Large intestine (tissue), 3 donors: ENCODE results near the gene NHEJ1. TPM values are rescaled to one million over a fixed set of nuclear protein-coding genes. Genes with fewer than 3 reads are reported as not detected.

Experiments used
- DNase-seq, 2 donors: peaks; one replicate each; pipeline versions ENCODE4 v3.0.0 to v3.0.0-alpha.2; 2013
- H3K27ac ChIP-seq: one replicate; pipeline ENCODE4 v1.5.1; 2013; ENCODE audit warnings: low read length
- H3K27me3 ChIP-seq: 2 replicates; pipeline ENCODE4 v1.6.1; 2013; ENCODE audit warnings: low read length; ENCODE audit not compliant: control insufficient read depth, insufficient read depth
- H3K36me3 ChIP-seq: 2 replicates; pipeline ENCODE4 v1.6.1; 2013; ENCODE audit warnings: low read length; ENCODE audit not compliant: control insufficient read depth, insufficient read depth
- H3K4me1 ChIP-seq: one replicate; pipeline ENCODE4 v1.6.1; 2013; ENCODE audit warnings: low read length; ENCODE audit not compliant: control insufficient read depth, insufficient read depth
- H3K4me3 ChIP-seq: one replicate; pipeline ENCODE4 v1.5.1; 2013; ENCODE audit warnings: low read length
- H3K9me3 ChIP-seq: one replicate; pipeline ENCODE4 v1.6.1; 2013; ENCODE audit warnings: mild to moderate bottlenecking, low read depth, low read length, moderate library complexity; ENCODE audit not compliant: control insufficient read depth
- whole genome bisulfite sequencing: methylation state at CpG from one replicate; pipeline ENCODE4 v1.1.5; 2013; ENCODE audit warnings: low lambda C conversion rate; ENCODE audit not compliant: insufficient coverage; 5-methylcytosine and 5-hydroxymethylcytosine counted together
- polyA plus RNA-seq: library from polyadenylated mRNA; unstranded; fragments of 120-200 nt; gene quantifications from one replicate; pipeline ENCODE4 v1.2.1, GENCODE V29; 2013

NHEJ1 gene
- polyA plus RNA-seq, 1 donor, result 33.9 TPM

DNA sequence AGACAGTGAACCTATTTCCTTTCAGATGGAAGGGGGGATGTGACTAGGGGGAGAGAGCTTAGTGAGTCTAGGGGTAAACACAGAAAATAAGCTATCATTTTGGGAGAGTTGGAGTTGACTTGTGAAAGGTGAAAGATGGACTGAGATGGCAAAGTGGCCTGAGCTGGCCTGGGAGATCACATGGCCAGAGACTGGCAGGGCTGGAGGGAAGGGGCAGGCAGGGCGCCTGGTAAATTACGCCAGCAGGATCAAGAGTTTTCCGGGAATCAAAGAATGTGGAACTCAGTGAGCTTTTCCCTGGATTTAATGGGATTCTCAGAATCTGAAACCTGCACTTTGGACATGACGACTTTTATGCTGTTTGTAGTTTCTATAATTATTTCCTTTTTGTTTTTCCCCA is 118.5 kb downstream of the NHEJ1 start:
- Histone ChIP-seq H3K9me3 (no peaks in the 10 kb centered on the region), H3K27ac (peak overlapping the region; percentile 18), H3K4me3 (no peak overlapping the region), H3K36me3 (no peaks in the 10 kb centered on the region), H3K27me3 (peaks cover 6% of the 10 kb centered on the region), H3K4me1 (peaks cover 35% of the 10 kb centered on the region)
- WGBS, result no CpG with 5 or more reads among the region's 4 CpGs
- no peak for DNase-seq

DNA sequence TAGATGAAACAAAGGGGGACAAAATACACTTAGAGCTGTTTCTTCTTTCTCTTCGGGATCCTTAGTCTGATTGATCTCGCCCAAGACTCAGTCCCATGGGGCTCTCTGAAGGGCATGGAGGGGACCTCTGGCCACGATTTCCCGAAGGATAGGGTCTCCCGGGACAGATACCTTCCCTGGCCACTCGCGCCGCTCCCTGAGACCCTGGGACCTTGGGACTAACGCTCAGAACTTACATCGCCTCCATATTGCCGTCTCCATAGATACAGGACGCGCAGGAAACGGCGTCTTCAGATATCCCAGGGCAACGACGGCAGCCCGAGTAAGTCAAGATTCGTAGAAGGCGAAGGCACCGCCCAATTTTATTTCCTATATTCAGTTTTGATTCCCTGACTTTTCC is 119.4 kb downstream of the NHEJ1 start, which contains the start of gene CFAP65:
Gene CFAP65, minus strand, starts transcription at position 265 of the 400 bp plus-strand sequence. CDS start 2,468 bp downstream, outside the sequence.
- peaks cover 6% of the 10 kb centered on the region for H3K27me3 ChIP-seq
- peak within 1 kb of the TSS; percentile 17 for H3K4me3 ChIP-seq
- no peaks in the 10 kb centered on the region for H3K9me3 ChIP-seq
- no peaks in the 10 kb centered on the region for H3K36me3 ChIP-seq
- no CpG with 5 or more reads among the region's 21 CpGs for WGBS
- H3K27ac ChIP-seq, result peak within 1 kb of the TSS; percentile 18
- peaks cover 35% of the 10 kb centered on the region for H3K4me1 ChIP-seq
- peak; percentile 34 to 61 for DNase-seq

DNA sequence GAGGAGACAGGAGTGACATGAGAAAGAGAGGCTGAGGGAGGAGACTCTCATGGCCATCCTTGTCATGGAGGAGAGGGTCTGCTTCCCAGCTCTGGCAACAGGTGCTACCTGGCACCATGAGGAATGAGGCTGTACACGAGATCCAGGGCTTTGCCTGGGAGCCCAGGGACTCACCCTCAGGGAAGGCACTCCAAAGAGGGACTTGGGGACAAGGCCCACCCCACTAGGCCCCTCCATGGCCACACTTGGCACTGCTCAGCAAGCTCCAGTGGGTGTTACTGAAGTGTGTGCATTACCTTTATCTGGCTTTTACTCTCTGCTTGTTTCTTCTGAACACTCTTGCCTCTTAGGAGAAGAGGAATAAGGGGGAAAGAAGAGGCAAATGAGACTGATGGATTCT is 122.0 kb downstream of the NHEJ1 start:
- Histone ChIP-seq H3K9me3 (no peaks in the 10 kb centered on the region), H3K27me3 (peaks cover 6% of the 10 kb centered on the region), H3K4me3 (no peak overlapping the region), H3K4me1 (peaks cover 34% of the 10 kb centered on the region), H3K36me3 (no peaks in the 10 kb centered on the region), H3K27ac (no peak overlapping the region)
- WGBS, result no CpG with 5 or more reads among the region's 1 CpG
- DNase-seq, result no peak

DNA sequence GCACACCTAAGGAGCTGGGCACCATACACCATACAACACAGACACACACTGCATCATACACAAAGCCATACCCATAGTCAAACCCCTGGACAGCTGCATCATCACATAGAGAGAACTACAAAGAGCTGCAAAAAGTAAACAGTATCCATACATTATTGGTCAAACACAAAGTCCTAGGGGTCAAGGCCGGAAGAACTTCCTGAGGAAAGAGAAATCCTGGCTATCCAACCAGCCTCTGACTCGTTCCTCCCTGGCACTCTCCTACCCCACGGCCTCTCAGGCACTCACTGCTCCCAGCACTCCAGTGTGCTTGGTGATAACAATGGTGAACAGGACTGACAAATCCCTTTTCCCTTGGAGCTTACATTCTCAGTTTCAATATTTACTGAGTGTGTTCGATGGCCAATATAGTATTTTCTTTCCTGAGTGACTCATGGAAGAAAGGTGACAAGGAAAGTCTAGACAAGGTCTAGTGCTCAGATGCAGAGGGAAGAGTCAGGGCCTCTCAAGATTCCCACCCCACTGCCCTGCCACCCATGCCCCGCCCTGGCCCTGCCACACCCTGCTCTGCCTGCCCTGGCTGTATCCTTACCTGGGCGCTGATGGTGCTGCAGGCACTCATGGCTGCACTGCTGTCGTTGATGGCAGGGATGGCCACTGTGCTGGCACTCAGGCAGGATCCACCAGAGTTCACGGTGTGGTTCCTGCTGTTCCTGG is 122.7 kb downstream of the NHEJ1 start:
- Histone ChIP-seq H3K9me3 (no peaks in the 10 kb centered on the region), H3K4me1 (peaks cover 28% of the 10 kb centered on the region), H3K27ac (no peak overlapping the region), H3K36me3 (no peaks in the 10 kb centered on the region), H3K4me3 (no peak overlapping the region), H3K27me3 (peaks cover 6% of the 10 kb centered on the region)
- WGBS, result no CpG with 5 or more reads among the region's 8 CpGs
- peak in 1 of 2 donors; percentile 56 for DNase-seq

DNA sequence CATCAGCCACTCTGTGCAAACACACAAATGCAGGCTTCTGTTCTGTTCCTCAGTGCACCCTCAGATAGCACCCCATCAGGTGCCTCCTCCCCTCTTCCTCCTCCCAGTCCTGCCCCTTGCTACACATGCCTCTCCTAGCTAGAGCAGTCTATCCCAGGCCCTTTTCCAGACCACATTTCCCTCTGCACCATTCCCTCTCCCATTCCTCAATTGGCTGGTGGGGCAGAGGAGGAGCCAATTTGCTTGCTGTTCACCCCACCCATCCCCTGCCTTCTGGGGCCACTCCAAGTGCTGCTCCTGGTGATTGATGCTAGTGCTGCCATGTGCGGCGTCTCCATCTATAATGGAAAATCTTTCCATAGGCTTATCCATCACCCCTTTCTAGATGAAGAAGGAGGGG is 124.7 kb downstream of the NHEJ1 start:
- H3K36me3 ChIP-seq, result no peaks in the 10 kb centered on the region
- WGBS, result no CpG with 5 or more reads among the region's 2 CpGs
- H3K4me3 ChIP-seq, result no peak overlapping the region
- DNase-seq, result no peak
- no peaks in the 10 kb centered on the region for H3K9me3 ChIP-seq
- peaks cover 12% of the 10 kb centered on the region for H3K4me1 ChIP-seq
- no peak overlapping the region for H3K27ac ChIP-seq
- peaks cover 12% of the 10 kb centered on the region for H3K27me3 ChIP-seq

DNA sequence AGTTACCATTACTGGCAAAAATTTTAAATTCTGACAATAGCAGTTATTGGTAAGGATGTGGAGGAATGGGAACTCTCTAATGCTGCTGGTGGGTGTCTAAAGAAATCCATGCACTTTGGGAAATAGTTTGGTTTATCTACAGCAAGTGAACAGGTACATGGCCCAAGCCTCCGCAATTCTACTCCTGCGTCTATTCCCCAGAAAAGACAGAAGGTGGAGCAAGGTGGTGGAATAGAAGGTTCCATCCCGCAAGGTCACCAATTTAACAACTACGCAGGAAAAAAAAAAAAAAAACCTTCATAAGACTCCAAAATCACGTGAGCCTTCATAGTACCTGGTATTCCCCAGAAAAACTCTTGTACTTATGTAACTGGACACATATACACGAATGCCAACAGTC is 125.8 kb downstream of the NHEJ1 start:
- Histone ChIP-seq H3K4me1 (peaks cover 12% of the 10 kb centered on the region), H3K4me3 (no peak overlapping the region), H3K36me3 (no peaks in the 10 kb centered on the region), H3K27me3 (peaks cover 6% of the 10 kb centered on the region), H3K27ac (no peak overlapping the region), H3K9me3 (no peaks in the 10 kb centered on the region)
- no CpG with 5 or more reads among the region's 6 CpGs for WGBS
- DNase-seq, result peak in 1 of 2 donors; percentile 17

DNA sequence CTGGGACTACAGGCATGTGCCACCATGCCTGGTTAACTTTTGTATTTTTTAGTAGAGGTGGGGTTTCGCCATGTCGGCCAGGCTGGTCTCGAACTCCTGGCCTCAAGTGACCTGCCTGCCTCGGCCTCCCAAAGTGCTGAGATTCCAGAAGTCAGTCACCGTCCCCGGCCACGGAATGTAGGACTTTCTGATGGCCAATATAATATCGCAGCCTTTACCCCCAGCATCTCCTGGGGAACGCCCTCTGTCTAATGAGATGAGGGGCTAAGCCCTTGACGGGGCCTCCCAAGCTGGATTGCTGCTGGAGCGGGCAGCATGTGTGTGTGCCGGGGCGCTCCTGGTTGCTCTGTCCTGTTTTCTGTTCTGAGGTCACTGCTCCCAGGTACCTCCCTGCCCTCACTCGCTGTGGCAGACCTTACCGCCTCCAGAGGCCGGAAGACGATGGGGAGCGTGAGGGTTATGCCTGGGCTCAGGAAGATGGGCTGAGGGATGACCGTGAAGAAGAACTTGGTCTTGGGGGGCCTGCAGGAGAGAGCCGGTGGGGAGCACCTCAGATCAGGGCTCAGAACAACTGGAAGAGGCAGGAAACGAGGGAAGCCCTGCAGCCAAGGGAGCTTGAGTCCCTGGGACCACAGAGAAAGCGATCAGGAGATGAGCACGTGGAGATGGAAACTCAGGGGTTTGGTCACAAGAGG is 128.4 kb downstream of the NHEJ1 start:
- 86% methylated on average over 1 of the region's 23 CpGs for WGBS
- no peaks in the 10 kb centered on the region for H3K9me3 ChIP-seq
- H3K4me1 ChIP-seq, result no peaks in the 10 kb centered on the region
- H3K27me3 ChIP-seq, result peaks cover 6% of the 10 kb centered on the region
- no peaks in the 10 kb centered on the region for H3K36me3 ChIP-seq
- DNase-seq, result no peak
- H3K4me3 ChIP-seq, result no peak overlapping the region
- H3K27ac ChIP-seq, result no peak overlapping the region

DNA sequence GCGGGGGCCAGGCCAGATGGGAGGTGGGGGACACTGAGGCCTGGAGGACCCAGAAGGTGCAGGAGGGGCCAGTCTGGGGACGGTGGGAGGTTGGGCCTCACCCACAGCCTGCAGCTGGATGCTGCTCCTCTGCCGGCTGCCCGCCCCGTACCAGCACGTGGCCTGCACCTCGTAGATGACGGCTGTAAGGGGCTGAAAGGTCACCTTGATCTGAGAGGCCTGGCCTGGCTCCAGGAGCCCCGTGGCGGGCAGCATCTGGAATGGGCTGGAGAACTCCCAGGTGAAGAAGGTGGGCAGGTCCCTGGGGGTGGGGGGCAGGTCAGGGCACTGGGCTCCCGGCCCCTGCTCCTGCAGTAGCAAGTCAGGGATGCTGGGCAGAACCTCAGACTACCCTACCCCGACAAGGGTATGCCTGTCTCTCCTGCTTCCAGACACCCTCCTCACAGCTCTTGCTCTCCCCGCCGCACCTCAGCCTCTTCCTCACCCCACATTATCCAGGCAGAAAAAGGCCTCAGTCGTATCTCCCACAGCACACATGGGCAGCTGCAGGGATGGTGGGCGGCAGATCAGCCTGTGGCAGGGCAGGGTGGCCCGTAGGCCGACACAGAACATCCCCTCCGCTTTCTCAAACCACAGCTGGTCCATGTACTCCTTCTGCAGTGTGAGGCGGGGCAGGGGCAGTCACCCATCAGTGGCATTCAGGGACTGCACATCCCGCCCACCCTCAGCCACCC is 129.4 kb downstream of the NHEJ1 start:
- Histone ChIP-seq H3K9me3 (no peaks in the 10 kb centered on the region), H3K4me1 (no peaks in the 10 kb centered on the region), H3K4me3 (no peak overlapping the region), H3K36me3 (no peaks in the 10 kb centered on the region), H3K27ac (no peak overlapping the region), H3K27me3 (peaks cover 6% of the 10 kb centered on the region)
- DNase-seq, result no peak
- WGBS, result no CpG with 5 or more reads among the region's 21 CpGs

DNA sequence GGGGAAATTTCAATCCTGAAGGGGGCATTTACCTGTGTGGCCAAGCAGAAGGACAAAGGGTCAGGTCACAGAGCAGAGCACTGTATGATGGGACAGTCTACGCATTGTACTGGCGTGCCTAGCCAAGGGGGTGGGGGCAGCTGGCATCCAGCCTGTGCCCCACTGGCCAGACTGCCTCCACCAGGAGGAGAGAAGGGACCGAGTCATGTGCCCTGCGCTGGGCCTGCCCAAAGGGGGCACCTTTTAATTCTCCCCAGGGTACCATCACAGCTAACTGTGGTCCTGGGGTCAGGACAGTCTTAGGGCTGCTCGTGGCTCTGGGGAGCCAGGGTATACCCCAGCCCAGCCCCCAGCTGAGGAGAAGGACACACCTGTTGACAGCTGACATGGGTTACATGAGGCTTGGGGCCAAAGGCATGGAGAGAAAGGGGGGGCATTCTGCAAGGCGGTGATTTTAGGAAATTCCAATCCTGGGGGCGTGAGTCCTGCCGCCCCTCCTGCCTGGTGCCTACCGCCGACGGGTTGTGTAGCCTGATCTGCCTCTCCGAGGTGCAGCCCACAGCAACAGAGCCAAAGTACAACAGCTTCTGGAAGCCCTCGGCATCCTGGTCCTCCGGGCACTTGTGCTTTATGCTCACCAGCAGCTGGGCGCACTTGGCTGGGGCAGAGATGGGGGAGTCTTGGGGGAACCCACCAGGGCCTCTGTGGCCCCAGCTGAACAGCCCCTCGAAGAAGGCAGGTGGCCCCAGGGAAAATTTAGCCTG is 130.3 kb downstream of the NHEJ1 start:
- WGBS, result no CpG with 5 or more reads among the region's 16 CpGs
- Histone ChIP-seq H3K9me3 (no peaks in the 10 kb centered on the region), H3K27ac (no peak overlapping the region), H3K36me3 (no peaks in the 10 kb centered on the region), H3K27me3 (peaks cover 6% of the 10 kb centered on the region), H3K4me3 (no peak overlapping the region), H3K4me1 (no peaks in the 10 kb centered on the region)
- DNase-seq, result no peak

DNA sequence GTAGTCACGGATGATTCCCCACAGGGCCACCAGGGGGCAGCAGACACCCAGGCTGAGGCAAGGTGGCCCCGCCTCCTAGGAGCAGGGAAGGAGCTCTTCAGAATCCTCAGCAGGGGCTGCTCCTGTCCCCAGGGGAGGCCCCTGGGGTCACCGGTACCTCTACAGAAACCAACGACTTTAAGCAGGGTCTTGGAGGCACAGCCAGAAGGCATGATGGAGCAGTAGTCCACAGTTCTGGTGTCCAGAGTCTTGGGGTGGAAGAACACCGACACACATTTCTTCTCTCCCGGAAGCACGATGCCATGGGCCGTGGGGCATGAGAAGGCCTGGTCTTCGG is 130.8 kb downstream of the NHEJ1 start:
- H3K27me3 ChIP-seq, result peaks cover 6% of the 10 kb centered on the region
- peak; percentile 58 to 76 for DNase-seq
- whole genome bisulfite sequencing, result no CpG with 5 or more reads among the region's 9 CpGs

More for the DNA sequence above, 130.8 kb downstream of the NHEJ1 start:
- H3K4me3 ChIP-seq, result no peak overlapping the region
- no peaks in the 10 kb centered on the region for H3K4me1 ChIP-seq
- H3K9me3 ChIP-seq, result no peaks in the 10 kb centered on the region
- no peaks in the 10 kb centered on the region for H3K36me3 ChIP-seq
- H3K27ac ChIP-seq, result no peak overlapping the region
